GM21447 (cell line): ENCODE data around the gene ABCC5.
"Not testable (repeated sequence)": the region's sequence is repeated elsewhere in the genome, so short reads cannot be mapped to it uniquely, and the experiment has no call there.

Experiments
- ATAC-seq: cut with Tn5 transposase; IDR thresholded peaks from one replicate; pipeline ENCODE4 v1.9.1; 2021; ENCODE audit not compliant: unreplicated experiment

Gene ABCC5

GRCh38 chr3:184016811-184017671, 643 bp downstream of the ABCC5 start:
- ATAC-seq = peak; percentile 66

GRCh38 chr3:184016169-184016570, 1.5 kb downstream of the ABCC5 start:
- ATAC-seq = no peak

GRCh38 chr3:184015381-184016019, 2.2 kb downstream of the ABCC5 start:
- ATAC-seq = no peak

GRCh38 chr3:184011937-184012889, 5.5 kb downstream of the ABCC5 start:
- no peak for ATAC-seq

- no peak for ATAC-seq
These were observed 6.3 kb downstream of the ABCC5 start for GRCh38 chr3:184011230-184011876.

GRCh38 chr3:184008161-184008560, 9.5 kb downstream of the ABCC5 start:
- no peak for ATAC-seq

GRCh38 chr3:184007143-184007813, 10.4 kb downstream of the ABCC5 start:
- not testable (repeated sequence) for ATAC-seq

GRCh38 chr3:184005941-184006507, 11.7 kb downstream of the ABCC5 start:
- ATAC-seq = peak; percentile 79

GRCh38 chr3:184004476-184004875, 13.2 kb downstream of the ABCC5 start:
- ATAC-seq = no peak

GRCh38 chr3:184003187-184003967, 14.3 kb downstream of the ABCC5 start:
- ATAC-seq = no peak

- no peak for ATAC-seq
These were observed 15.2 kb downstream of the ABCC5 start for GRCh38 chr3:184002469-184002868.

- ATAC-seq = no peak
These were observed 15.9 kb downstream of the ABCC5 start for GRCh38 chr3:184001761-184002160.

- no peak for ATAC-seq
These were observed 26.3 kb downstream of the ABCC5 start for GRCh38 chr3:183991403-183991802.

- no peak for ATAC-seq
These were observed 29.4 kb downstream of the ABCC5 start for GRCh38 chr3:183988216-183988790.

- ATAC-seq = no peak
These were observed 30.6 kb downstream of the ABCC5 start for GRCh38 chr3:183987000-183987600.

GRCh38 chr3:183984749-183985729, 32.6 kb downstream of the ABCC5 start:
- no peak for ATAC-seq

- ATAC-seq = no peak
These were observed 33.5 kb downstream of the ABCC5 start for GRCh38 chr3:183984127-183984740.
